ENCODE measurements around the gene ADAMTS15.

- no peak for TF ChIP-seq POLR2AphosphoS5 (IDR thresholded peaks at IDR 0.05)
- no peak for TF ChIP-seq CTCF (IDR thresholded peaks at IDR 0.05 in 8 of 11, conservative IDR thresholded peaks at IDR 0.05 in 3 of 11)
These were observed 68.4 kb downstream of the ADAMTS15 start for GRCh38 chr11:130516554-130517505.
